ENCODE results near the gene TRIM62.

DNA sequence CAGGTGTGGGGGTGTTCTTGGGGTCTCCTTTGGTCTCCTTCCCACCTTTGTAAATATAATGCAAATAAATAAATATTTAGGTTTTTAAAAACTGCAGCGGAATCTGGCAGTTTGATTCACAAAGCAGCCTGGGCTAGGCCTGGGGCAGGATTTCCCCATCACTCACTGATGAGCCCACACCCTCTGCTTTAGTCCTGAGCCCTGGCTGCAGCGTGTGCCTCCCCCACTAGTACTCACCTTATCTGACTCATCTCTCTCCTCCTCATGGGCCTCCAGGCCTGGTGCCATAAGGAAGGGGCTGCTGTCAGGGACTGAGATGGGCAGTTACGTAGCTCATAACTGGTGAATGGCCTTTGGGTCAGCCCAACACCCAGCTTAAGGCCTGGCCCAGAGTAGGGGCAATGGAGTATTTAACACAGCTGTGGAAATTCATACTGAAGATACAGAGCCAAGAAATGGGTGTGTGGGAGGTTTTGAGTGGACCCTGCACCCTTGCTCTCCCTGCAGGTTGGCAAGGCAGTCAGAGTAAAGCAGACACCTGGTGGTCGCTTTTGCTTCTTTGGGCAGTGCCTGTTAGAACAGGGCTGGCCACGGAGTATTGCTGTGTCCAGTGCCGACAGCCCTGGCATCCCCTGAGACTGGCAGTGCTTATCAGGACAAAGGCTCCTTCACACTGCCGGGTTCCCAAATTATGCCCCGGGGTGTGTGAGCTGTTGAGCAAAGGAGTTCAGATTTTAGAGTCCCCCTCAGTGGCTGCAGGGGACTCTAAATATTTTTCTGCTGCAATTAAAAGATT is 61.2 kb downstream of the TRIM62 start:
- TF ChIP-seq, protein P1, sequence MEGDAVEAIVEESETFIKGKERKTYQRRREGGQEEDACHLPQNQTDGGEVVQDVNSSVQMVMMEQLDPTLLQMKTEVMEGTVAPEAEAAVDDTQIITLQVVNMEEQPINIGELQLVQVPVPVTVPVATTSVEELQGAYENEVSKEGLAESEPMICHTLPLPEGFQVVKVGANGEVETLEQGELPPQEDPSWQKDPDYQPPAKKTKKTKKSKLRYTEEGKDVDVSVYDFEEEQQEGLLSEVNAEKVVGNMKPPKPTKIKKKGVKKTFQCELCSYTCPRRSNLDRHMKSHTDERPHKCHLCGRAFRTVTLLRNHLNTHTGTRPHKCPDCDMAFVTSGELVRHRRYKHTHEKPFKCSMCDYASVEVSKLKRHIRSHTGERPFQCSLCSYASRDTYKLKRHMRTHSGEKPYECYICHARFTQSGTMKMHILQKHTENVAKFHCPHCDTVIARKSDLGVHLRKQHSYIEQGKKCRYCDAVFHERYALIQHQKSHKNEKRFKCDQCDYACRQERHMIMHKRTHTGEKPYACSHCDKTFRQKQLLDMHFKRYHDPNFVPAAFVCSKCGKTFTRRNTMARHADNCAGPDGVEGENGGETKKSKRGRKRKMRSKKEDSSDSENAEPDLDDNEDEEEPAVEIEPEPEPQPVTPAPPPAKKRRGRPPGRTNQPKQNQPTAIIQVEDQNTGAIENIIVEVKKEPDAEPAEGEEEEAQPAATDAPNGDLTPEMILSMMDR (IDR thresholded peaks at IDR 0.05), result no peak
- TF ChIP-seq POLR2A (IDR thresholded peaks at IDR 0.05) (no peak), EP300 (IDR thresholded peaks at IDR 0.05) (no peak)

Measured in ovary (tissue), 3 donors.